Progenitor cell of endocrine pancreas (in vitro differentiated cells): ENCODE measurements around the gene NAA35. TPM values are rescaled to one million over a fixed set of nuclear protein-coding genes. Genes with fewer than 3 reads are reported as not detected.
"Not testable (repeated sequence)": the region's sequence is repeated elsewhere in the genome, so short reads cannot be mapped to it uniquely, and the experiment has no call there.

Source experiments
- DNase-seq: peaks from one replicate; pipeline ENCODE4 v3.0.0; 2021; ENCODE audit warnings: low spot score; ENCODE audit not compliant: unreplicated experiment
- H3K27ac Mint-ChIP-seq: 2 replicates; pipeline ENCODE4 v1.8.0; 2021; ENCODE audit warnings: mild to moderate bottlenecking, moderate library complexity, mixed read lengths
- H3K27me3 Mint-ChIP-seq: 2 replicates; pipeline ENCODE4 v1.8.0; 2021; ENCODE audit warnings: mixed read lengths
- H3K36me3 Mint-ChIP-seq: 2 replicates; pipeline ENCODE4 v1.8.0; 2022; ENCODE audit warnings: mixed read lengths; ENCODE audit not compliant: insufficient read depth
- H3K4me1 Mint-ChIP-seq: 2 replicates; pipeline ENCODE4 v1.8.0; 2021; ENCODE audit warnings: low read depth, mixed read lengths
- H3K4me3 Mint-ChIP-seq: 2 replicates; pipeline ENCODE4 v1.8.0; 2021; ENCODE audit warnings: low read depth, mild to moderate bottlenecking, moderate library complexity, mixed read lengths
- H3K9me3 Mint-ChIP-seq: 2 replicates; pipeline ENCODE4 v1.8.0; 2021; ENCODE audit warnings: low read depth, mixed read lengths
- total RNA-seq: library from RNA; stranded (reverse); gene quantifications from 2 replicates; pipeline ENCODE4 v1.2.1, GENCODE V29; 2021
- TF ChIP-seq, protein P1 (sequence below): fragments of 200-600 bp; sonication (generic); IDR thresholded peaks from one replicate; pipeline ENCODE4 v1.5.0; 2021; ENCODE audit warnings: antibody characterized with exemption, mild to moderate bottlenecking; ENCODE audit not compliant: unreplicated experiment

NAA35 gene
- total RNA-seq, 1 donor from 2014 or later, result 37.3 TPM

DNA sequence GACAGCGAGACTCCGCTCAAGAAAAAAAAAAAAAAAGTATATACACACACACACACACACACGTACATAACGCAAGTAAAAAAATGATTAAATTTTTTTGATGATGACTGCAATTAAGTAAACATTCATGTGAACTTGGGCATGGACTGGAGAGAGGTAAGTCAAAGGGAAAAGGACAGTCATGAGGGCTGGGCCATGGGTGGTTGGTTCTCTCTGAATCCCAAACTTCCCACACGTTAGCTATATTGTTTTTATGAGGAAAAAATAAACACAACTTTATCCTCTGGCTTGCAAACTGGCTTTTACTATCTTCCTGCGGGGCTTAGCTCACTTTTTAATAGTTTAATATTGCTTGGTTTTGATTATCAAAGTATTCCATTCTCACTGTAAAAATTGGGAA, 104.7 kb downstream of the NAA35 start:
- H3K9me3 Mint-ChIP-seq, result no peaks in the 10 kb centered on the region
- no peak overlapping the region for H3K4me3 Mint-ChIP-seq
- peaks cover under 1% of the 10 kb centered on the region for H3K4me1 Mint-ChIP-seq
- H3K27ac Mint-ChIP-seq, result no peak overlapping the region
- TF ChIP-seq, protein P1, sequence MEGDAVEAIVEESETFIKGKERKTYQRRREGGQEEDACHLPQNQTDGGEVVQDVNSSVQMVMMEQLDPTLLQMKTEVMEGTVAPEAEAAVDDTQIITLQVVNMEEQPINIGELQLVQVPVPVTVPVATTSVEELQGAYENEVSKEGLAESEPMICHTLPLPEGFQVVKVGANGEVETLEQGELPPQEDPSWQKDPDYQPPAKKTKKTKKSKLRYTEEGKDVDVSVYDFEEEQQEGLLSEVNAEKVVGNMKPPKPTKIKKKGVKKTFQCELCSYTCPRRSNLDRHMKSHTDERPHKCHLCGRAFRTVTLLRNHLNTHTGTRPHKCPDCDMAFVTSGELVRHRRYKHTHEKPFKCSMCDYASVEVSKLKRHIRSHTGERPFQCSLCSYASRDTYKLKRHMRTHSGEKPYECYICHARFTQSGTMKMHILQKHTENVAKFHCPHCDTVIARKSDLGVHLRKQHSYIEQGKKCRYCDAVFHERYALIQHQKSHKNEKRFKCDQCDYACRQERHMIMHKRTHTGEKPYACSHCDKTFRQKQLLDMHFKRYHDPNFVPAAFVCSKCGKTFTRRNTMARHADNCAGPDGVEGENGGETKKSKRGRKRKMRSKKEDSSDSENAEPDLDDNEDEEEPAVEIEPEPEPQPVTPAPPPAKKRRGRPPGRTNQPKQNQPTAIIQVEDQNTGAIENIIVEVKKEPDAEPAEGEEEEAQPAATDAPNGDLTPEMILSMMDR, result no peak
- DNase-seq, result no peak
- H3K27me3 Mint-ChIP-seq, result no peaks in the 10 kb centered on the region
- H3K36me3 Mint-ChIP-seq, result peaks cover 16% of the 10 kb centered on the region

DNA sequence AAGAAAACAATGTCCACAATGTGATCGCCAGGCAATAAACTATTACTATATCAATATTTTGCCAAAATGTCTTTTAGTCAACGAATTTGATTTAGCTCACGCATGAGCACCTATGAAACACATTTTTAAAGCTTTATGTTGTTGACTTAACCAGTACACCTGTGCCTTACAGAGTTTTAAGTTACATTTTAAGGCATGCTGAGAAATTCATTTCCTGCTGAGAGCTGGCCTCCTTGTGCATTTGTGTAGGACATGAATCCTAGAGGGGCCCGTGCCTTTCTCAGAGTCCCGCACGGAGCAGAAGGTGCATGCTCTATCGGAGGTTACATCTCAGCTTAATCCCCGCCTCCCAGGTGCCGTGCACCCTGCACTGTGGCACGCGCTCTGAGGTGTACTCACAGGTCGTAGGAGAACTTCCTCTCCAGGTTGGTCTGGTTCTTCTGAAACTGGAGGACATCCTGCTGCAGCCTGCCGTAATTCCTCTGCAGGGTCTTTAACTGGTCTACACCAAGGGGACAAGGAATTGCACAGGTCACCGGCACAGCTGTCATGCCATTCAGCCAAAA, 105.2 kb downstream of the NAA35 start:
- DNase-seq, result no peak
- TF ChIP-seq, protein P1, result no peak
- peaks cover 6% of the 10 kb centered on the region for H3K4me1 Mint-ChIP-seq
- no peaks in the 10 kb centered on the region for H3K9me3 Mint-ChIP-seq
- H3K4me3 Mint-ChIP-seq, result no peak overlapping the region
- peaks cover 17% of the 10 kb centered on the region for H3K36me3 Mint-ChIP-seq
- no peaks in the 10 kb centered on the region for H3K27me3 Mint-ChIP-seq
- no peak overlapping the region for H3K27ac Mint-ChIP-seq

DNA sequence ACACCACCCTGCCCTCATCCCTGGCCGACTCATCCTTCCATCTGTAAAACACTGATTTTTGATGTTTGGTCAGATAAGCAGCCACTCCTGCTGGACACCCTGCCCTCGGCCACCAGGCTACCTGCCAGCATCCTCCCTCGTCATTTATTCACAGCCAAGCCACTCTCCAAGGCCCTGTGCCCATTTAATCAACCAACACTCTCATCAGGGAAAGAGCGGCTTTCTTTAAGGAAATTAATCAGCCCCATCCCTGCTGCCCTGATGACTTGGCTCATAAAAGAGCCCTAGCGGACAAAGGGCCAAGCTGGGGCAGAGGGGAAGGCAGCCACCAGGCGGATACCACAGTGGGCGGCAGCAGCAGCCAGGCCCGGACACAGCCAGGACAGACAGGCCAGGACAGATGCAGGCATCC, 106.0 kb downstream of the NAA35 start:
- H3K4me1 Mint-ChIP-seq, result peaks cover 6% of the 10 kb centered on the region
- no peak overlapping the region for H3K27ac Mint-ChIP-seq
- H3K4me3 Mint-ChIP-seq, result no peak overlapping the region
- H3K27me3 Mint-ChIP-seq, result no peaks in the 10 kb centered on the region
- no peaks in the 10 kb centered on the region for H3K9me3 Mint-ChIP-seq
- TF ChIP-seq, protein P1, result no peak
- H3K36me3 Mint-ChIP-seq, result peaks cover 17% of the 10 kb centered on the region
- DNase-seq, result no peak

DNA sequence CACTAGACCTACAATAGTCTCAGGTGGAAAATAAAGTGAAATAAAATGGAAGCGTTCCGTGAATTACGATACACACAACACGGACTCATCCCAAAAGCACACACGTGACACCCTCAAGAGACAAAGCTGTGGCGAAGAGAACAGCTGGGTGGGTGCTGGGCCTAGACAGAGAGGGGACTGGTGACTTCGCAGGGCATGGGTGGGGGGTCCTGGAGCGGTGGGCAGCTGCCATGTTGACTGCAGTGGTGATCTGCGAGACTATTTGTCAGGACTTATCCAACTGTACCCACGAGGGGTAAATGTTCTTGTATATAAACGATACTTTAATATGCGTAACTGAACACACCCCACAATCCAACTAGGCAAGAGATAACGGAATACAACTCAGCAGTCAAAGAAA, 106.4 kb downstream of the NAA35 start:
- H3K4me3 Mint-ChIP-seq, result no peak overlapping the region

DNA sequence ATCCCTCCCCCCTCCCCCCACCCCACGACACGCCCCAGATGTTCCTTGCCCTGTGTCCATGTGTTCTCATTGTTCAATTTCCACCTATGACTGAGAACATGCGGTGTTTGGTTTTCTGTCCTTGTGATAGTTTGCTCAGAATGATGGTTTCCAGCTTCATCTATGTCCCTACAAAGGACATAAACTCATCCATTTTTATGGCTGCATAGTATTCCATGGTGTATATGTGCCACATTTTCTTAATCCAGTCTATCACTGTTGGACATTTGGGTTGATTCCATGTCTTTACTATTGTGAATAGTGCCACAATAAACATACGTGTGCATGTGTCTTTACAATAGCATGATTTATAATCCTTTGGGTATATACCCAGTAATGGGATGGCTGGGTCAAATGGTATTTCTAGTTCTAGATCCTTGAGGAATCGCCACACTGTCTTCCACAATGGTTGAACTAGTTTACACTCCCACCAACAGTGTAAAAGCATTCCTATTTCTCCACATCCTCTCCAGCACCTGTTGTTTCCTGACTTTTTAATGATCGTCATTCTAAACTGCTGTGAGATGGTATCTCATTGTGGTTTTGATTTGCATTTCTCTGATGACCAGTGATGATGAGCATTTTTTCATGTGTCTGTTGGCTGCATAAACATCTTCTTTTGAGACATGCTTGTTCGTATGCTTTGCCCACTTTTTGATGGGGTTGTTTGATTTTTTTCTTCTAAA, 107.2 kb downstream of the NAA35 start:
- H3K36me3 Mint-ChIP-seq, result peaks cover 17% of the 10 kb centered on the region
- H3K27me3 Mint-ChIP-seq, H3K9me3 Mint-ChIP-seq, H3K4me1 Mint-ChIP-seq, H3K4me3 Mint-ChIP-seq, H3K27ac Mint-ChIP-seq, DNase-seq: not testable (repeated sequence)

More for the DNA sequence above, 106.4 kb downstream of the NAA35 start:
- Mint-ChIP-seq H3K9me3 (no peaks in the 10 kb centered on the region), H3K36me3 (peaks cover 20% of the 10 kb centered on the region), H3K27me3 (no peaks in the 10 kb centered on the region), H3K27ac (no peak overlapping the region), H3K4me1 (peaks cover 6% of the 10 kb centered on the region)
- DNase-seq, result no peak
- TF ChIP-seq, protein P1, result no peak
